Measurements from ENCODE around the gene SH3GL1. TPM values are rescaled to one million over a fixed set of nuclear protein-coding genes. Genes with fewer than 3 reads are reported as not detected.

Gene SH3GL1
- polyA plus RNA-seq, 1 of the 3 experiments (the other 2 are of a cell fraction), result 82.8 TPM

GRCh38 chr19:4388337-4389063, 11.8 kb downstream of the SH3GL1 start:
- H3K79me2 ChIP-seq (ENCODE audit: insufficient read depth), result peaks cover 96% of the 10 kb centered on the region
- H3K9me3 ChIP-seq, result no peaks in the 10 kb centered on the region
- H3K27me3 ChIP-seq (ENCODE audit: insufficient read depth), result no peaks in the 10 kb centered on the region
- peaks cover 89% of the 10 kb centered on the region for H4K20me1 ChIP-seq (ENCODE audit: insufficient read depth)
- H3K27ac ChIP-seq (ENCODE audit: low read depth in 2 of 2, low read length in 1 of 2), result no peak overlapping the region; a peak in 1 of 4 replicates
- DNase-seq, result no peak
- H3K4me1 ChIP-seq (ENCODE audit: control insufficient read depth in 1 of 2, insufficient read depth in 2 of 2, low read depth in 1 of 2, low read length in 1 of 2), result peaks cover 0 to 20% of the 10 kb centered on the region in 2 experiments; a peak in 1 of 4 replicates
- POLR2A ChIA-PET, result interaction anchor here (1.5 kb wide), 1 partner anchor 13 kb away, joined by 5 read pairs; no protein-coding TSS in a partner anchor
- no peaks in the 10 kb centered on the region for H3K9me2 ChIP-seq
- no peak overlapping the region for H2AFZ ChIP-seq (ENCODE audit: low read depth)
- no peak overlapping the region for H3K9ac ChIP-seq
- peaks cover 4 to 5% of the 10 kb centered on the region in 2 experiments for H3K36me3 ChIP-seq (replicated peaks in 1 of 2; ENCODE audit: control insufficient read depth in 1 of 2, insufficient read depth in 2 of 2, low read length in 1 of 2)
- WGBS (ENCODE audit: low lambda C conversion rate), result 96% methylated on average over 8 of the region's 16 CpGs
- CTCF ChIA-PET, result interaction anchor here (0.6 to 2.9 kb wide), 4 partner anchors 12 to 427 kb away, joined by 3 to 10 read pairs (median 4); partner anchors contain the start of gene SH3GL1
- no peak overlapping the region for H3K4me3 ChIP-seq (ENCODE audit: low read depth in 2 of 2, low read length in 1 of 2)
- no peak overlapping the region for H3K4me2 ChIP-seq
- TF ChIP-seq ELF1 (IDR thresholded peaks at IDR 0.05), result no peak
- TF ChIP-seq FOXM1 (IDR thresholded peaks at IDR 0.05; ENCODE audit: low read depth), result no peak
- no peak for TF ChIP-seq RXRA (IDR thresholded peaks at IDR 0.05; ENCODE audit: borderline replicate concordance, low read depth)
- no peak for TF ChIP-seq FOSL2 (IDR thresholded peaks at IDR 0.05; ENCODE audit: borderline replicate concordance, low read depth)
- no peak for TF ChIP-seq MXI1 (IDR thresholded peaks at IDR 0.05; ENCODE audit: low read depth, low read length)
- H3F3A ChIP-seq (replicated peaks; ENCODE audit: insufficient read depth), result no peaks in the 10 kb centered on the region

DNA sequence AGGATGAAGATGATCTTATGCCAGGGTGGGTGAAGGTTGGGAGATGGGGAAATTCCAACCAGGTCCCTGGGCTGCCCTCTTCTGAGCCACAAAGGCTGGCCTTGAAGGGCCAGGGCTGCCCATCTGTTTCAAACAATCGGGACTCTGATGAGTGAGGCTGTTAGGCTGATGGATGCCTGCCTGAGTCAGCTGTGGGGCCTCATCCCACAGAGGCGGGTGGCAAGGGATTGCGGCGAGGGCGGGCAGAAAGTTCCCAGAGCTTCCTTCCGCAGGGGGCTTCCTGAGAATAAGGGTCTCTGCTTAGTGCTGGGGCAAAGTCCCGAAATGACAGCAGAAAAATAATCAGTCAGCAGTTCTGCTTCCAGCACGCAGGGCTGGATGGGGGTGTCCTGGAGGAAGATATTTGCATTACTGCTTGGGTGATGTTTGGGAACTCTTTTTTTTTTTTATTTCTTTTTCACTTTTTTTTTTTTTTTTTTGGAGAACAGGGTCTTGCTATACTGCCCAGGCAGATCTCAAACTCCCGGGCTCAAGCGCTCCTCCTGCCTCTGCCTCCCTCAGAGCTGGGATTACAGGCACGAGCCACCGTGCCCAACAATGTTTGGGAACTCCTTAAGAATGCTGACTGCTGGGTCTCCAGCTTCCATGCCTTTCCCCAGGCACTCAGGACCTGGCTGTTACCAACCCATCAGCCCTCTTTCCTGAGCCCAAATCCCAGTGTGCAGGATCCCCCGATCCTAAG, 14.1 kb downstream of the SH3GL1 start:
- Histone ChIP-seq H3K27ac (ENCODE audit: low read depth in 2 of 2, low read length in 1 of 2) (no peak overlapping the region), H3K9ac (no peak overlapping the region), H2AFZ (ENCODE audit: low read depth) (no peak overlapping the region), H3K4me1 (ENCODE audit: control insufficient read depth in 1 of 2, insufficient read depth in 2 of 2, low read depth in 1 of 2, low read length in 1 of 2) (peaks cover 0 to 11% of the 10 kb centered on the region in 2 experiments; a peak in 1 of 4 replicates), H3K4me2 (no peak overlapping the region), H3K36me3 (replicated peaks in 1 of 2; ENCODE audit: control insufficient read depth in 1 of 2, insufficient read depth in 2 of 2, low read length in 1 of 2) (peaks cover 4 to 5% of the 10 kb centered on the region in 2 experiments), H3K27me3 (ENCODE audit: insufficient read depth) (no peaks in the 10 kb centered on the region), H3K9me2 (no peaks in the 10 kb centered on the region), H4K20me1 (ENCODE audit: insufficient read depth) (peaks cover 80% of the 10 kb centered on the region), H3K4me3 (ENCODE audit: low read depth in 2 of 2, low read length in 1 of 2) (no peak overlapping the region), H3F3A (replicated peaks; ENCODE audit: insufficient read depth) (no peaks in the 10 kb centered on the region), H3K9me3 (no peaks in the 10 kb centered on the region), H3K79me2 (ENCODE audit: insufficient read depth) (peaks cover 91% of the 10 kb centered on the region)
- ChIA-PET POLR2A (no interaction called here), CTCF (interaction anchor here (1.4 to 1.6 kb wide), 2 partner anchors 14 to 16 kb away, joined by 4 read pairs; partner anchors contain the start of gene SH3GL1)
- no peak for DNase-seq
- no peak for TF ChIP-seq PBX3 (IDR thresholded peaks at IDR 0.05)
- TF ChIP-seq EP300 (IDR thresholded peaks at IDR 0.05; ENCODE audit: borderline replicate concordance in 1 of 2, low read depth in 1 of 2, low read length in 1 of 2), result no peak
- TF ChIP-seq SMC3 (IDR thresholded peaks at IDR 0.05; ENCODE audit: low read depth, low read length), result no peak
- no peak for TF ChIP-seq REST (IDR thresholded peaks at IDR 0.05; ENCODE audit: low read depth, low read length)
- TF ChIP-seq FOXM1 (IDR thresholded peaks at IDR 0.05; ENCODE audit: low read depth), result no peak
- TF ChIP-seq YY1 (IDR thresholded peaks at IDR 0.05; ENCODE audit: low read depth), result no peak
- TF ChIP-seq SIN3A (IDR thresholded peaks at IDR 0.05; ENCODE audit: borderline replicate concordance, low read depth, low read length), result no peak
- no peak for TF ChIP-seq MEF2A (IDR thresholded peaks at IDR 0.05; ENCODE audit: borderline replicate concordance, low read depth)
- TF ChIP-seq, protein P1, sequence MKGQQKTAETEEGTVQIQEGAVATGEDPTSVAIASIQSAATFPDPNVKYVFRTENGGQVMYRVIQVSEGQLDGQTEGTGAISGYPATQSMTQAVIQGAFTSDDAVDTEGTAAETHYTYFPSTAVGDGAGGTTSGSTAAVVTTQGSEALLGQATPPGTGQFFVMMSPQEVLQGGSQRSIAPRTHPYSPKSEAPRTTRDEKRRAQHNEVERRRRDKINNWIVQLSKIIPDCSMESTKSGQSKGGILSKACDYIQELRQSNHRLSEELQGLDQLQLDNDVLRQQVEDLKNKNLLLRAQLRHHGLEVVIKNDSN (IDR thresholded peaks at IDR 0.05; ENCODE audit: borderline replicate concordance, low read depth), result no peak
- no peak for TF ChIP-seq TAF1 (IDR thresholded peaks at IDR 0.05; ENCODE audit: borderline replicate concordance, low read depth, low read length)
- TF ChIP-seq ZBTB33 (IDR thresholded peaks at IDR 0.05; ENCODE audit: borderline replicate concordance, low read depth), result no peak
- TF ChIP-seq MXI1 (IDR thresholded peaks at IDR 0.05; ENCODE audit: low read depth, low read length), result no peak
- 89% methylated on average over 13 of the region's 13 CpGs for WGBS (ENCODE audit: low lambda C conversion rate)
